Astrocyte (in vitro differentiated cells and primary cell): Measurements from ENCODE around the gene CNFN.

Experiments used
- EZH2 ChIP-seq: IDR thresholded peaks from 2 replicates; pipeline ENCODE4 v1.6.1; 2012; ENCODE audit warnings: mild to moderate bottlenecking, low read length, inconsistent platforms; ENCODE audit not compliant: insufficient read depth
- TF ChIP-seq, protein P1 (sequence below): IDR thresholded peaks from 2 replicates; pipeline ENCODE4 v1.5.1; 2011; ENCODE audit warnings: low read depth, mild to moderate bottlenecking, inconsistent platforms, low read length, moderate library complexity; ENCODE audit not compliant: insufficient read depth

- TF ChIP-seq, protein P1, sequence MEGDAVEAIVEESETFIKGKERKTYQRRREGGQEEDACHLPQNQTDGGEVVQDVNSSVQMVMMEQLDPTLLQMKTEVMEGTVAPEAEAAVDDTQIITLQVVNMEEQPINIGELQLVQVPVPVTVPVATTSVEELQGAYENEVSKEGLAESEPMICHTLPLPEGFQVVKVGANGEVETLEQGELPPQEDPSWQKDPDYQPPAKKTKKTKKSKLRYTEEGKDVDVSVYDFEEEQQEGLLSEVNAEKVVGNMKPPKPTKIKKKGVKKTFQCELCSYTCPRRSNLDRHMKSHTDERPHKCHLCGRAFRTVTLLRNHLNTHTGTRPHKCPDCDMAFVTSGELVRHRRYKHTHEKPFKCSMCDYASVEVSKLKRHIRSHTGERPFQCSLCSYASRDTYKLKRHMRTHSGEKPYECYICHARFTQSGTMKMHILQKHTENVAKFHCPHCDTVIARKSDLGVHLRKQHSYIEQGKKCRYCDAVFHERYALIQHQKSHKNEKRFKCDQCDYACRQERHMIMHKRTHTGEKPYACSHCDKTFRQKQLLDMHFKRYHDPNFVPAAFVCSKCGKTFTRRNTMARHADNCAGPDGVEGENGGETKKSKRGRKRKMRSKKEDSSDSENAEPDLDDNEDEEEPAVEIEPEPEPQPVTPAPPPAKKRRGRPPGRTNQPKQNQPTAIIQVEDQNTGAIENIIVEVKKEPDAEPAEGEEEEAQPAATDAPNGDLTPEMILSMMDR: no peak
- no peak for TF ChIP-seq EZH2
These were observed 12.4 kb upstream of the CNFN start for GRCh38 chr19:42402376-42403116.
